ENCODE data around the gene RYR3. TPM values are rescaled to one million over a fixed set of nuclear protein-coding genes. Genes with fewer than 3 reads are reported as not detected.

The RYR3 gene
- total and polyA plus RNA-seq, 2 of the 13 experiments (the other 11 are each of a cell fraction or from before 2014, with no cell fraction given), result not detected

DNA sequence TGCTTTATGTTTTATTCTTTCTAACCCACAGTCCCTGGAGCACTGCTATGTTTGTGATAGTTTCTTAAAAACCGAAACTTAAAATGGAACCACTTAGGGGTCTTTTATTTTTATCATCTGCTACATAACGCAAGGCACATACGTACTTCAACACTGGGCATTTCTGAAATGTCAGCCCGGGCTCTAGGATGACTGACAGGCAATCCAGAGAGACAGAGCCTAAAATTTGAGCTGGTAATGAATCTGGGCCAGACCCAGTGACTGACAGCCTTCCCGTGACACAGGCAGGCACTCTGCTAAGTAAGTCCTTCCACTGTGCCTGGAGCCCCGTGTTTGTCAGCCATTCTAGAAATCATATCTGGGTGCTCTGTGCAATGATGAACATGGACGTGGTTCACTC, 84.6 kb downstream of the RYR3 start (continued):
- TF ChIP-seq BCL6 (CRISPR knock-in tag; IDR thresholded peaks at IDR 0.05) (no peak), THYN1 (CRISPR knock-in tag; IDR thresholded peaks at IDR 0.05; ENCODE audit: borderline replicate concordance, low read depth) (no peak), NBN (conservative IDR thresholded peaks at IDR 0.05) (no peak), JDP2 (CRISPR knock-in tag; IDR thresholded peaks at IDR 0.05; ENCODE audit: borderline replicate concordance) (no peak)

DNA sequence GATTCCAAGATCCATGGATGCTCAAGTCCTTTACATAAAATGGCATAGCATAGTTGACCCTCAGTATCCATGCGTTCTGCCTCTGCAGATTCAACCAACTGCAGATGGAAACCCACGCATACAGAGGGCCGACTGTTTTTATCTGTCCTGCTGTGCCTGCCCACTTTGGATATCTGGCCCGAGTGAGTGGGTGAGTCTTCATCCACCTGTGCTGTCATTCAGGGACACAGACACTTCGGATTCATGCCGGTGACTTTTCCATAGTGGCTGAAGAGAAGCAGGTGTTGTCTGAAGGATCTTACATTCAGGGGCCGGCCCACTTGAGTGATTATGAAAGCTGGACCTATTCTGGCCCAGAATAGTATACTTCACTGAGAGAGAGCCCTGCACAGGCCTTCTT, 85.1 kb downstream of the RYR3 start:
- ChIA-PET POLR2A (no interaction called here), CTCF (ENCODE audit: low intra/inter-chr PET ratio, low total read pairs) (no interaction called here)
- H4K20me1 ChIP-seq (ENCODE audit: insufficient read depth, low read length), result no peaks in the 10 kb centered on the region
- H3K4me2 ChIP-seq (ENCODE audit: low read depth, low read length), result no peak overlapping the region
- H3K79me2 ChIP-seq (ENCODE audit: insufficient read depth, low read length), result no peaks in the 10 kb centered on the region
- no TSS peak for BruUV-seq (replicated peaks)
- peaks cover 0 to 3% of the 10 kb centered on the region in 2 experiments; a peak in 1 of 5 replicates for H3K27me3 ChIP-seq (ENCODE audit: control insufficient read depth in 1 of 2, insufficient read depth in 2 of 2, low read length in 2 of 2)
- no peaks in the 10 kb centered on the region for H3K36me3 ChIP-seq (replicated peaks in 1 of 2; ENCODE audit: control insufficient read depth in 1 of 2, insufficient read depth in 2 of 2, low read length in 2 of 2)
- DNase-seq (ENCODE audit: low spot score) (no peak), FAIRE-seq (no peak), ATAC-seq (no peak)
- H3K4me1 ChIP-seq (ENCODE audit: insufficient read depth, low read length), result no peaks in the 10 kb centered on the region
- H2AFZ ChIP-seq (ENCODE audit: low read length), result no peak overlapping the region
- WGBS (ENCODE audit: low lambda C conversion rate), result 8% methylated on average over 4 of the region's 7 CpGs
- in situ Hi-C loops (cut with HindIII; ENCODE audit: extremely low pct_ligation_motif_present, low pct_unique_long_range_greater_than_20kb), result no loop called here
- intact Hi-C loops (cut with micrococcal nuclease; ENCODE audit: unreplicated experiment), result no loop called here
- no peak overlapping the region for H3K9ac ChIP-seq (ENCODE audit: insufficient read depth, low read depth, low read length)
- H3K27ac ChIP-seq (ENCODE audit: extremely low read length, insufficient read depth, low read length), result no peak overlapping the region
- H3K9me3 ChIP-seq (ENCODE audit: low read length), result no peaks in the 10 kb centered on the region
- no peak overlapping the region for H3K4me3 ChIP-seq (replicated peaks in 1 of 3; ENCODE audit: insufficient read depth in 1 of 3, low read depth in 2 of 3, low read length in 3 of 3)
- TF ChIP-seq, protein P1, sequence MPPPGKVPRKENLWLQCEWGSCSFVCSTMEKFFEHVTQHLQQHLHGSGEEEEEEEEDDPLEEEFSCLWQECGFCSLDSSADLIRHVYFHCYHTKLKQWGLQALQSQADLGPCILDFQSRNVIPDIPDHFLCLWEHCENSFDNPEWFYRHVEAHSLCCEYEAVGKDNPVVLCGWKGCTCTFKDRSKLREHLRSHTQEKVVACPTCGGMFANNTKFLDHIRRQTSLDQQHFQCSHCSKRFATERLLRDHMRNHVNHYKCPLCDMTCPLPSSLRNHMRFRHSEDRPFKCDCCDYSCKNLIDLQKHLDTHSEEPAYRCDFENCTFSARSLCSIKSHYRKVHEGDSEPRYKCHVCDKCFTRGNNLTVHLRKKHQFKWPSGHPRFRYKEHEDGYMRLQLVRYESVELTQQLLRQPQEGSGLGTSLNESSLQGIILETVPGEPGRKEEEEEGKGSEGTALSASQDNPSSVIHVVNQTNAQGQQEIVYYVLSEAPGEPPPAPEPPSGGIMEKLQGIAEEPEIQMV (CRISPR knock-in tag; IDR thresholded peaks at IDR 0.05; ENCODE audit: low read depth), result no peak
- no peak for TF ChIP-seq ZMYM4 (CRISPR knock-in tag; IDR thresholded peaks at IDR 0.05)
- TF ChIP-seq FOXP1 (IDR thresholded peaks at IDR 0.05), result no peak
- TF ChIP-seq FOXP1 (CRISPR knock-in tag; IDR thresholded peaks at IDR 0.05), result no peak
- TF ChIP-seq, protein P2, sequence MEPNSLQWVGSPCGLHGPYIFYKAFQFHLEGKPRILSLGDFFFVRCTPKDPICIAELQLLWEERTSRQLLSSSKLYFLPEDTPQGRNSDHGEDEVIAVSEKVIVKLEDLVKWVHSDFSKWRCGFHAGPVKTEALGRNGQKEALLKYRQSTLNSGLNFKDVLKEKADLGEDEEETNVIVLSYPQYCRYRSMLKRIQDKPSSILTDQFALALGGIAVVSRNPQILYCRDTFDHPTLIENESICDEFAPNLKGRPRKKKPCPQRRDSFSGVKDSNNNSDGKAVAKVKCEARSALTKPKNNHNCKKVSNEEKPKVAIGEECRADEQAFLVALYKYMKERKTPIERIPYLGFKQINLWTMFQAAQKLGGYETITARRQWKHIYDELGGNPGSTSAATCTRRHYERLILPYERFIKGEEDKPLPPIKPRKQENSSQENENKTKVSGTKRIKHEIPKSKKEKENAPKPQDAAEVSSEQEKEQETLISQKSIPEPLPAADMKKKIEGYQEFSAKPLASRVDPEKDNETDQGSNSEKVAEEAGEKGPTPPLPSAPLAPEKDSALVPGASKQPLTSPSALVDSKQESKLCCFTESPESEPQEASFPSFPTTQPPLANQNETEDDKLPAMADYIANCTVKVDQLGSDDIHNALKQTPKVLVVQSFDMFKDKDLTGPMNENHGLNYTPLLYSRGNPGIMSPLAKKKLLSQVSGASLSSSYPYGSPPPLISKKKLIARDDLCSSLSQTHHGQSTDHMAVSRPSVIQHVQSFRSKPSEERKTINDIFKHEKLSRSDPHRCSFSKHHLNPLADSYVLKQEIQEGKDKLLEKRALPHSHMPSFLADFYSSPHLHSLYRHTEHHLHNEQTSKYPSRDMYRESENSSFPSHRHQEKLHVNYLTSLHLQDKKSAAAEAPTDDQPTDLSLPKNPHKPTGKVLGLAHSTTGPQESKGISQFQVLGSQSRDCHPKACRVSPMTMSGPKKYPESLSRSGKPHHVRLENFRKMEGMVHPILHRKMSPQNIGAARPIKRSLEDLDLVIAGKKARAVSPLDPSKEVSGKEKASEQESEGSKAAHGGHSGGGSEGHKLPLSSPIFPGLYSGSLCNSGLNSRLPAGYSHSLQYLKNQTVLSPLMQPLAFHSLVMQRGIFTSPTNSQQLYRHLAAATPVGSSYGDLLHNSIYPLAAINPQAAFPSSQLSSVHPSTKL (CRISPR knock-in tag; IDR thresholded peaks at IDR 0.05), result no peak
- no peak for TF ChIP-seq ZNF878 (CRISPR knock-in tag; IDR thresholded peaks at IDR 0.05)
- TF ChIP-seq, protein P3, sequence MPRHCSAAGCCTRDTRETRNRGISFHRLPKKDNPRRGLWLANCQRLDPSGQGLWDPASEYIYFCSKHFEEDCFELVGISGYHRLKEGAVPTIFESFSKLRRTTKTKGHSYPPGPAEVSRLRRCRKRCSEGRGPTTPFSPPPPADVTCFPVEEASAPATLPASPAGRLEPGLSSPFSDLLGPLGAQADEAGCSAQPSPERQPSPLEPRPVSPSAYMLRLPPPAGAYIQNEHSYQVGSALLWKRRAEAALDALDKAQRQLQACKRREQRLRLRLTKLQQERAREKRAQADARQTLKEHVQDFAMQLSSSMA (CRISPR knock-in tag; IDR thresholded peaks at IDR 0.05), result no peak
- TF ChIP-seq RXRB (CRISPR knock-in tag; IDR thresholded peaks at IDR 0.05; ENCODE audit: borderline replicate concordance), result no peak
- TF ChIP-seq, protein P4, sequence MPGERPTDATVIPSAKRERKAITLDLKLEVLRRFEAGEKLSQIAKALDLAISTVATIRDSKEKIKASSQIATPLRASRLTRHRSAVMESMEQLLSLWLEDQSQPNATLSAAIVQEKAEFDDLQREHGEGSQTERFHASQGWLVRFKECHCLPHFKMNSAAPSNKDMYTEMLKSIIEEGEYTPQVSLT (CRISPR knock-in tag; IDR thresholded peaks at IDR 0.05; ENCODE audit: borderline replicate concordance, low read depth), result no peak
- TF ChIP-seq HCFC1 (IDR thresholded peaks at IDR 0.05; ENCODE audit: low read depth, low read length), result no peak
- TF ChIP-seq PHF5A (CRISPR knock-in tag; IDR thresholded peaks at IDR 0.05; ENCODE audit: low read depth, unreplicated experiment), result no peak

Data from HepG2 (cell line).